Endothelial cell of umbilical vein (primary cell): ENCODE results near the gene FAM47B. TPM values are rescaled to one million over a fixed set of nuclear protein-coding genes. Genes with fewer than 3 reads are reported as not detected.

Experiments used
- BruUV-seq: library from RNA; stranded (reverse); fragments of 400-500 nt; replicated peaks from 2 replicates; lab custom pipeline; 2021; lab: Mats Ljungman, UMichigan
- CTCF ChIA-PET: fragments of 300-600, 350-600 bp; sonication (Branson Sonifier 250); formaldehyde crosslinking; loops from one replicate; lab custom pipeline; 2021; ENCODE audit warnings: antibody characterized with exemption, inconsistent platforms; lab: Charles Lee
- POLR2A ChIA-PET: fragments of 300-600, 350-600 bp; sonication (Branson Sonifier 250); formaldehyde crosslinking; loops from one replicate; lab custom pipeline; 2021; ENCODE audit warnings: antibody characterized with exemption, inconsistent platforms; lab: Charles Lee
- DNase-seq: peaks from one replicate; pipeline ENCODE4 v3.0.0-alpha.2; 2011; ENCODE audit warnings: low read depth, low spot score
- FAIRE-seq: peaks from 2 replicates; lab custom pipeline; 2011; peaks lifted over from hg19 to GRCh38; lab: Jason Lieb, UNC
- H2AFZ ChIP-seq: 2 replicates; pipeline ENCODE4 v1.6.0; 2012; ENCODE audit warnings: low read depth, low read length, control low read depth, inconsistent platforms
- H3K27ac ChIP-seq: 2 replicates; pipeline ENCODE4 v1.5.1; 2011; ENCODE audit warnings: low read depth, mild to moderate bottlenecking, control low read depth, low read length, moderate library complexity; ENCODE audit not compliant: insufficient read depth
- H3K27me3 ChIP-seq, 2 experiments: 2 replicates each; pipeline versions ENCODE4 v1.6.0 to v1.6.1; 2011; ENCODE audit warnings: low read length in 2 of 2, mixed read lengths in 1 of 2; ENCODE audit not compliant: control insufficient read depth in 2 of 2, insufficient read depth in 2 of 2
- H3K36me3 ChIP-seq, 2 experiments: 2 replicates in 1 of 2; 3 replicates in 1 of 2; pipeline ENCODE4 v1.5.1; 2011; ENCODE audit warnings: low read length in 2 of 2, mild to moderate bottlenecking in 1 of 2, moderate library complexity in 1 of 2; ENCODE audit not compliant: control insufficient read depth in 2 of 2, insufficient read depth in 2 of 2; ENCODE audit errors: extremely low read depth in 1 of 2
- H3K4me1 ChIP-seq: 3 replicates; pipeline ENCODE4 v1.5.1; 2011; ENCODE audit warnings: mild to moderate bottlenecking, low read length; ENCODE audit not compliant: control insufficient read depth, insufficient read depth; ENCODE audit errors: extremely low read depth
- H3K4me2 ChIP-seq: 2 replicates; pipeline ENCODE4 v1.6.1; 2011; ENCODE audit warnings: low read length, control low read depth, mixed read lengths; ENCODE audit not compliant: insufficient read depth
- H3K4me3 ChIP-seq, 3 experiments: fragments of 200-600 bp in 1 of 3; sonication (generic), shearing (Covaris generic) in 1 of 3; replicated peaks in 1 of 3; 2 replicates each; pipeline ENCODE4 v1.5.1; 2011 to 2016; ENCODE audit warnings: control low read depth in 3 of 3, low read length in 3 of 3, mild to moderate bottlenecking in 2 of 3, inconsistent platforms in 1 of 3, low read depth in 1 of 3, moderate library complexity in 1 of 3; ENCODE audit not compliant: insufficient read depth in 1 of 3
- H3K79me2 ChIP-seq: 2 replicates; pipeline ENCODE4 v1.6.0; 2012; ENCODE audit warnings: low read length, inconsistent platforms; ENCODE audit not compliant: control insufficient read depth, insufficient read depth
- H3K9ac ChIP-seq: replicated peaks from 2 replicates; pipeline ENCODE3; 2011; ENCODE audit warnings: low read length, control low read depth; ENCODE audit not compliant: insufficient read depth; ENCODE audit errors: extremely low read depth
- H3K9me1 ChIP-seq: replicated peaks from 3 replicates; pipeline ENCODE4 v1.6.0; 2011; ENCODE audit warnings: mild to moderate bottlenecking, low read length; ENCODE audit not compliant: control insufficient read depth, insufficient read depth; ENCODE audit errors: extremely low read depth
- H3K9me3 ChIP-seq: replicated peaks from 2 replicates; pipeline ENCODE4 v1.5.1; 2012; ENCODE audit warnings: low read length, inconsistent platforms; ENCODE audit not compliant: control insufficient read depth, insufficient read depth
- H4K20me1 ChIP-seq: replicated peaks from 2 replicates; pipeline ENCODE3; 2011; ENCODE audit warnings: mild to moderate bottlenecking, low read length; ENCODE audit not compliant: control insufficient read depth, insufficient read depth; ENCODE audit errors: extremely low read depth
- CTCF ChIP-seq, 2 donors: IDR thresholded peaks; 1 replicate in 1 of 2; 2 replicates in 1 of 2; pipeline ENCODE4 v1.5.1; 2011; ENCODE audit warnings: low read length in 2 of 2, mild to moderate bottlenecking in 2 of 2, moderate library complexity in 2 of 2, control low read depth in 1 of 2, inconsistent platforms in 1 of 2, low read depth in 1 of 2; ENCODE audit not compliant: insufficient read depth in 1 of 2; ENCODE audit errors: extremely low read depth in 1 of 2
- EZH2 ChIP-seq: IDR thresholded peaks from 2 replicates; pipeline ENCODE4 v1.6.1; 2012; ENCODE audit warnings: borderline replicate concordance, low read depth, mild to moderate bottlenecking, moderate library complexity, low read length, inconsistent platforms; ENCODE audit not compliant: severe bottlenecking
- FOS ChIP-seq: IDR thresholded peaks from 2 replicates; pipeline ENCODE4 v1.6.1; 2011; ENCODE audit warnings: mild to moderate bottlenecking, low read length, moderate library complexity, borderline replicate concordance; ENCODE audit not compliant: insufficient read depth
- GATA2 ChIP-seq: IDR thresholded peaks from 2 replicates; pipeline ENCODE4 v1.7.0; 2011; ENCODE audit warnings: low read depth, mild to moderate bottlenecking, moderate library complexity, mixed read lengths, low read length; ENCODE audit not compliant: insufficient read length, insufficient read depth
- JUN ChIP-seq: IDR thresholded peaks from 2 replicates; pipeline ENCODE4 v1.6.1; 2011; ENCODE audit warnings: borderline replicate concordance, low read depth; ENCODE audit not compliant: insufficient read length, insufficient read depth
- MYC ChIP-seq: IDR thresholded peaks from one replicate; pipeline ENCODE4 v1.6.1; 2011; ENCODE audit warnings: mild to moderate bottlenecking, low read depth, low read length
- POLR2A ChIP-seq: IDR thresholded peaks from 2 replicates; pipeline ENCODE4 v1.6.1; 2012; ENCODE audit warnings: low read depth, mild to moderate bottlenecking, control low read depth, low read length
- POLR2AphosphoS5 ChIP-seq: IDR thresholded peaks from 2 replicates; pipeline ENCODE4 v1.6.1; 2012; ENCODE audit warnings: low read depth, mild to moderate bottlenecking, control low read depth, low read length, moderate library complexity; ENCODE audit not compliant: insufficient read depth
- dilution Hi-C: fragments of 300-500 bp; cut with MboI; formaldehyde crosslinking; loops from one replicate; pipeline ENCODE4 v1.15.0; 2019; ENCODE audit warnings: low sequenced_read_pairs; ENCODE audit not compliant: extremely low pct_ligation_motif_present
- intact Hi-C: fragments of 100-400 bp; cut with micrococcal nuclease; formaldehyde crosslinking; loops from one replicate; pipeline ENCODE4 v1.10.0; 2022
- polyA plus RNA-seq, 4 experiments: library from polyadenylated mRNA; depleted of rRNA in 3 of 4; stranded (reverse) in 3 of 4; unstranded in 1 of 4; fragments of >200 nt; gene quantifications; 2 replicates each; pipeline versions ENCODE4 v1.2.1 to v1.2.3, GENCODE V29; 2011 to 2012; ENCODE audit warnings: missing spikeins in 1 of 4
- total RNA-seq: library from RNA; stranded (reverse); gene quantifications from 2 replicates; pipeline ENCODE4 v1.2.3, GENCODE V29; 2021
- TF ChIP-seq, protein P1 (sequence below): IDR thresholded peaks from 2 replicates; pipeline ENCODE4 v1.6.1; 2011; ENCODE audit not compliant: insufficient read depth, insufficient read length

FAM47B gene
- total and polyA plus RNA-seq, 2 donors (not counting 3 experiments of a cell fraction or from before 2014, with no cell fraction given): not detected

GRCh38 chrX:34972206-34972605 lies 29.6 kb downstream of the FAM47B start:
- POLR2A ChIA-PET: no interaction called here
- dilution Hi-C loops: no loop called here
- FAIRE-seq: no peak

DNA sequence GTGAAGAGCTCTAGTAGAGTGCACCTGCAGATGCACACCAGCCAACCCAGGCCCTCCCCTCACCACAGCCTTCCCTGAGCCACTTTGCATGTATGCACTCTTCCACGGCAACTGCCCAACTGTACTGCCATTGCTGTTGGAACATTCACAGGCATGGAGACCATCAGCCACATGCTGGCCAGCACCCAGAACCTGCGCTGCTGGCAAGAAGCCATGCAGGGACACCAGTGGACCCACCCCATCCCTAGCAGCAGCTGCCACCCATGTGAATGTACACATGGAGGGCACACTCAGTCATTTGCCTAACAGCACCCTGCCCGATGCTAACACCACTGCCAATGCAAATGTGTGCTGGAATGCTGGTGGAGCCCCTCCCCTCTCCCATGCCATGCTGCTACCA lies 35.6 kb downstream of the FAM47B start:
- no peaks in the 10 kb centered on the region for H3K4me1 ChIP-seq
- no peaks in the 10 kb centered on the region for H3K79me2 ChIP-seq
- no peaks in the 10 kb centered on the region for H3K27me3 ChIP-seq
- no peak overlapping the region for H3K9ac ChIP-seq
- no peaks in the 10 kb centered on the region for H3K9me1 ChIP-seq
- BruUV-seq: no TSS peak
- DNase-seq (no peak), FAIRE-seq (no peak)
- H3K36me3 ChIP-seq: no peaks in the 10 kb centered on the region
- CTCF ChIA-PET: no interaction called here
- no peak overlapping the region for H2AFZ ChIP-seq
- dilution Hi-C loops (no loop called here), intact Hi-C loops (no loop called here)
- no peak overlapping the region for H3K27ac ChIP-seq
- POLR2A ChIA-PET: no interaction called here
- no peaks in the 10 kb centered on the region for H4K20me1 ChIP-seq
- TF ChIP-seq POLR2AphosphoS5 (no peak), JUN (no peak), FOS (no peak), MYC (no peak), EZH2 (no peak), GATA2 (no peak), CTCF (IDR thresholded peaks at IDR 0.05; ENCODE audit: extremely low read depth in 1 of 2, insufficient read depth in 1 of 2, low read depth in 1 of 2, low read length in 2 of 2) (no peak), POLR2A (no peak)
- TF ChIP-seq, protein P1, sequence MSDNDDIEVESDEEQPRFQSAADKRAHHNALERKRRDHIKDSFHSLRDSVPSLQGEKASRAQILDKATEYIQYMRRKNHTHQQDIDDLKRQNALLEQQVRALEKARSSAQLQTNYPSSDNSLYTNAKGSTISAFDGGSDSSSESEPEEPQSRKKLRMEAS: no peak
- H3K9me3 ChIP-seq: no peaks in the 10 kb centered on the region
- no peak overlapping the region for H3K4me3 ChIP-seq
- no peak overlapping the region for H3K4me2 ChIP-seq

More at GRCh38 chrX:34972206-34972605, 29.6 kb downstream of the FAM47B start:
- Histone ChIP-seq H2AFZ (no peak overlapping the region), H3K27ac (no peak overlapping the region), H3K36me3 (no peaks in the 10 kb centered on the region), H3K9me1 (no peaks in the 10 kb centered on the region), H3K4me3 (no peak overlapping the region), H4K20me1 (no peaks in the 10 kb centered on the region), H3K4me1 (no peaks in the 10 kb centered on the region), H3K27me3 (no peaks in the 10 kb centered on the region), H3K9me3 (no peaks in the 10 kb centered on the region), H3K9ac (no peak overlapping the region), H3K79me2 (no peaks in the 10 kb centered on the region), H3K4me2 (no peak overlapping the region)
- intact Hi-C loops: no loop called here
- peak; percentile 52 for DNase-seq
- no TSS peak for BruUV-seq
- TF ChIP-seq MYC: no peak
- CTCF ChIA-PET: no interaction called here
